Neural cell (in vitro differentiated cells): Measurements from ENCODE around the gene MGST3. TPM values are rescaled to one million over a fixed set of nuclear protein-coding genes. Genes with fewer than 3 reads are reported as not detected.

Experiments used
- H2AFZ ChIP-seq: fragments of 200-600, 300-800 bp; sonication (generic), shearing (Covaris generic); 2 replicates; pipeline ENCODE4 v1.6.0; 2014; ENCODE audit warnings: low read depth, mild to moderate bottlenecking, antibody characterized with exemption, low read length, moderate library complexity
- H3F3A ChIP-seq: fragments of 200-600 bp; shearing (Covaris generic); 2 replicates; pipeline ENCODE4 v1.6.1; 2016; ENCODE audit warnings: mild to moderate bottlenecking, moderate library complexity, mixed read lengths, antibody characterized with exemption, low read length; ENCODE audit not compliant: insufficient read depth, poor library complexity, severe bottlenecking
- H3K27ac ChIP-seq: fragments of 200-600, 300-800 bp; sonication (generic), shearing (Covaris generic); 2 replicates; pipeline ENCODE4 v1.5.1; 2014; ENCODE audit warnings: mild to moderate bottlenecking, low read length, moderate library complexity
- H3K27me3 ChIP-seq: fragments of 300-800, 200-600 bp; sonication (generic), shearing (Covaris generic); 2 replicates; pipeline ENCODE4 v1.6.0; 2014; ENCODE audit warnings: mild to moderate bottlenecking, low read depth, low read length, moderate library complexity; ENCODE audit not compliant: insufficient read depth
- H3K36me3 ChIP-seq: fragments of 300-800, 200-600 bp; sonication (generic), shearing (Covaris generic); 2 replicates; pipeline ENCODE4 v1.5.1; 2014; ENCODE audit warnings: mild to moderate bottlenecking, antibody characterized with exemption, low read length, moderate library complexity; ENCODE audit not compliant: insufficient read depth
- H3K4me2 ChIP-seq: fragments of 300-800, 200-600 bp; sonication (generic), shearing (Covaris generic); 2 replicates; pipeline ENCODE4 v1.6.0; 2014; ENCODE audit warnings: mild to moderate bottlenecking, low read length
- H3K4me3 ChIP-seq: fragments of 300-800, 200-600 bp; sonication (generic), shearing (Covaris generic); 2 replicates; pipeline ENCODE4 v1.5.1; 2014; ENCODE audit warnings: mild to moderate bottlenecking, low read length, moderate library complexity
- H3K79me2 ChIP-seq: fragments of 200-600 bp; shearing (Covaris generic); replicated peaks from 2 replicates; pipeline ENCODE4 v1.6.0; 2014; ENCODE audit warnings: mild to moderate bottlenecking, low read length, moderate library complexity; ENCODE audit not compliant: insufficient read depth
- H3K9ac ChIP-seq: fragments of 300-800, 200-600 bp; sonication (generic), shearing (Covaris generic); 2 replicates; pipeline ENCODE4 v1.6.1; 2016; ENCODE audit warnings: mild to moderate bottlenecking, low read length, mixed read lengths
- H3K9me2 ChIP-seq: fragments of 200-600 bp; shearing (Covaris generic); 2 replicates; pipeline ENCODE4 v1.6.1; 2016; ENCODE audit warnings: mild to moderate bottlenecking, low read length, mixed read lengths; ENCODE audit not compliant: insufficient read depth
- H3K9me3 ChIP-seq: fragments of 200-600, 300-800 bp; sonication (generic), shearing (Covaris generic); 2 replicates; pipeline ENCODE4 v1.6.1; 2016; ENCODE audit warnings: mild to moderate bottlenecking, mixed run types, low read length, moderate library complexity, mixed read lengths
- H4K20me1 ChIP-seq: fragments of 200-600 bp; shearing (Covaris generic); 2 replicates; pipeline ENCODE4 v1.6.1; 2016; ENCODE audit warnings: mild to moderate bottlenecking, mixed run types; ENCODE audit not compliant: insufficient read depth
- EP300 ChIP-seq: fragments of 450-650 bp; conservative IDR thresholded peaks from 2 replicates; pipeline ENCODE4 v1.6.1; 2014; ENCODE audit warnings: antibody characterized with exemption, mild to moderate bottlenecking, moderate library complexity; ENCODE audit not compliant: poor library complexity, severe bottlenecking
- EZH2 ChIP-seq: fragments of 200-600, 300-800 bp; shearing (Covaris generic), sonication (generic); IDR thresholded peaks from 2 replicates; pipeline ENCODE4 v1.6.1; 2014; ENCODE audit warnings: antibody characterized with exemption, low read length, borderline replicate concordance, mild to moderate bottlenecking; ENCODE audit not compliant: insufficient read depth, poor library complexity, severe bottlenecking
- MXI1 ChIP-seq: fragments of 450-650 bp; conservative IDR thresholded peaks from 2 replicates; pipeline ENCODE4 v1.6.1; 2014; ENCODE audit warnings: antibody characterized with exemption, mild to moderate bottlenecking; ENCODE audit not compliant: poor library complexity, severe bottlenecking
- POLR2AphosphoS5 ChIP-seq: IDR thresholded peaks from 2 replicates; pipeline ENCODE4 v1.6.1; 2012
- RAD21 ChIP-seq: fragments of 450-650 bp; conservative IDR thresholded peaks from 2 replicates; pipeline ENCODE4 v1.6.1; 2014; ENCODE audit warnings: antibody characterized with exemption, mild to moderate bottlenecking, moderate library complexity
- SMC3 ChIP-seq: fragments of 450-650 bp; conservative IDR thresholded peaks from 2 replicates; pipeline ENCODE4 v1.6.1; 2014; ENCODE audit warnings: antibody characterized with exemption, mild to moderate bottlenecking, moderate library complexity; ENCODE audit not compliant: poor library complexity
- TAF1 ChIP-seq: IDR thresholded peaks from 2 replicates; pipeline ENCODE4 v1.6.1; 2012; ENCODE audit warnings: low read depth
- polyA plus RNA-seq: library from polyadenylated mRNA; depleted of rRNA; stranded (reverse); fragments of >200 nt; gene quantifications from 2 replicates; pipeline ENCODE4 v1.2.3, GENCODE V29; 2014
- TF ChIP-seq, protein P1 (sequence below): fragments of 450-650 bp; IDR thresholded peaks from 2 replicates; pipeline ENCODE4 v1.5.1; 2014; ENCODE audit warnings: antibody characterized with exemption, mild to moderate bottlenecking, moderate library complexity; ENCODE audit not compliant: poor library complexity, severe bottlenecking
- TF ChIP-seq, protein P2 (sequence below): IDR thresholded peaks from 2 replicates; pipeline ENCODE4 v1.6.1; 2012; ENCODE audit warnings: borderline replicate concordance

The MGST3 gene
- polyA plus RNA-seq, 1 donor from 2014 or later, result 219 TPM

DNA sequence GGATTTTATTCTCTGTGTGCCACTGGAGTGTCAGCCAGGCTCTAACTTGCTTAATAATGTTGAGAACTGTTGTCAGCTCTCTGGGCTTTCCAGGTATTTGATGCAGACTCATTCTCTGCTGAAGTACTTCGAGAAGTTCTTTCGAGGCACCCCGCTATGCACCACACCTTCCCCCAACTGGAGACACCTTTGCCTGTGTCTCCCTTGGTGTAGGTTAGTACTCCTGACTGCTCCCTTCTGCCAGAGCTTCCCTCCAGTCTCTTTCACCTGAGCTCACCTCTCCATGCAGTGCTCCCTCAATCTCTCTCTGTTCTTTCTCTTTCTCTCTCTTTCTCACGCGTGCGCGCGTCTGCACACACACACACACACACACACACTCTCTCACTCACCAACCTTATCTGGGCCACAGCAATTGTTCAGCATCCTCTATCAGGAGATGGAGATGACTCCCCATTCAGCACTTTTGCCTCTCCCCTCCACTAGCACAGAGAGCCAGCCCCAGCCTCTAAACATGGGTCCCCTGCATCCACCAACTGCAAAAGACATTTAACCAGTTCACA, 14.0 kb upstream of the MGST3 start:
- H3K79me2 ChIP-seq, result no peaks in the 10 kb centered on the region
- H3K27me3 ChIP-seq, result no peaks in the 10 kb centered on the region
- TF ChIP-seq POLR2AphosphoS5 (no peak), MXI1 (no peak), EP300 (no peak), EZH2 (no peak), SMC3 (no peak), TAF1 (no peak), RAD21 (no peak)
- TF ChIP-seq, protein P1, sequence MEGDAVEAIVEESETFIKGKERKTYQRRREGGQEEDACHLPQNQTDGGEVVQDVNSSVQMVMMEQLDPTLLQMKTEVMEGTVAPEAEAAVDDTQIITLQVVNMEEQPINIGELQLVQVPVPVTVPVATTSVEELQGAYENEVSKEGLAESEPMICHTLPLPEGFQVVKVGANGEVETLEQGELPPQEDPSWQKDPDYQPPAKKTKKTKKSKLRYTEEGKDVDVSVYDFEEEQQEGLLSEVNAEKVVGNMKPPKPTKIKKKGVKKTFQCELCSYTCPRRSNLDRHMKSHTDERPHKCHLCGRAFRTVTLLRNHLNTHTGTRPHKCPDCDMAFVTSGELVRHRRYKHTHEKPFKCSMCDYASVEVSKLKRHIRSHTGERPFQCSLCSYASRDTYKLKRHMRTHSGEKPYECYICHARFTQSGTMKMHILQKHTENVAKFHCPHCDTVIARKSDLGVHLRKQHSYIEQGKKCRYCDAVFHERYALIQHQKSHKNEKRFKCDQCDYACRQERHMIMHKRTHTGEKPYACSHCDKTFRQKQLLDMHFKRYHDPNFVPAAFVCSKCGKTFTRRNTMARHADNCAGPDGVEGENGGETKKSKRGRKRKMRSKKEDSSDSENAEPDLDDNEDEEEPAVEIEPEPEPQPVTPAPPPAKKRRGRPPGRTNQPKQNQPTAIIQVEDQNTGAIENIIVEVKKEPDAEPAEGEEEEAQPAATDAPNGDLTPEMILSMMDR, result no peak
- TF ChIP-seq, protein P2, sequence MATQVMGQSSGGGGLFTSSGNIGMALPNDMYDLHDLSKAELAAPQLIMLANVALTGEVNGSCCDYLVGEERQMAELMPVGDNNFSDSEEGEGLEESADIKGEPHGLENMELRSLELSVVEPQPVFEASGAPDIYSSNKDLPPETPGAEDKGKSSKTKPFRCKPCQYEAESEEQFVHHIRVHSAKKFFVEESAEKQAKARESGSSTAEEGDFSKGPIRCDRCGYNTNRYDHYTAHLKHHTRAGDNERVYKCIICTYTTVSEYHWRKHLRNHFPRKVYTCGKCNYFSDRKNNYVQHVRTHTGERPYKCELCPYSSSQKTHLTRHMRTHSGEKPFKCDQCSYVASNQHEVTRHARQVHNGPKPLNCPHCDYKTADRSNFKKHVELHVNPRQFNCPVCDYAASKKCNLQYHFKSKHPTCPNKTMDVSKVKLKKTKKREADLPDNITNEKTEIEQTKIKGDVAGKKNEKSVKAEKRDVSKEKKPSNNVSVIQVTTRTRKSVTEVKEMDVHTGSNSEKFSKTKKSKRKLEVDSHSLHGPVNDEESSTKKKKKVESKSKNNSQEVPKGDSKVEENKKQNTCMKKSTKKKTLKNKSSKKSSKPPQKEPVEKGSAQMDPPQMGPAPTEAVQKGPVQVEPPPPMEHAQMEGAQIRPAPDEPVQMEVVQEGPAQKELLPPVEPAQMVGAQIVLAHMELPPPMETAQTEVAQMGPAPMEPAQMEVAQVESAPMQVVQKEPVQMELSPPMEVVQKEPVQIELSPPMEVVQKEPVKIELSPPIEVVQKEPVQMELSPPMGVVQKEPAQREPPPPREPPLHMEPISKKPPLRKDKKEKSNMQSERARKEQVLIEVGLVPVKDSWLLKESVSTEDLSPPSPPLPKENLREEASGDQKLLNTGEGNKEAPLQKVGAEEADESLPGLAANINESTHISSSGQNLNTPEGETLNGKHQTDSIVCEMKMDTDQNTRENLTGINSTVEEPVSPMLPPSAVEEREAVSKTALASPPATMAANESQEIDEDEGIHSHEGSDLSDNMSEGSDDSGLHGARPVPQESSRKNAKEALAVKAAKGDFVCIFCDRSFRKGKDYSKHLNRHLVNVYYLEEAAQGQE, result no peak
- no peaks in the 10 kb centered on the region for H3K36me3 ChIP-seq
- H2AFZ ChIP-seq, result no peak overlapping the region
- H4K20me1 ChIP-seq, result no peaks in the 10 kb centered on the region
- no peak overlapping the region for H3K4me3 ChIP-seq
- no peak overlapping the region for H3K27ac ChIP-seq
- H3K9ac ChIP-seq, result no peak overlapping the region
- no peak overlapping the region for H3K4me2 ChIP-seq
- H3F3A ChIP-seq, result no peaks in the 10 kb centered on the region
- H3K9me3 ChIP-seq, result no peaks in the 10 kb centered on the region
- H3K9me2 ChIP-seq, result no peaks in the 10 kb centered on the region

- no peak for TF ChIP-seq MXI1
- Histone ChIP-seq H3K36me3 (no peaks in the 10 kb centered on the region), H3K9me3 (no peaks in the 10 kb centered on the region), H3F3A (no peaks in the 10 kb centered on the region), H4K20me1 (no peaks in the 10 kb centered on the region), H3K27me3 (no peaks in the 10 kb centered on the region), H3K79me2 (no peaks in the 10 kb centered on the region), H3K9me2 (no peaks in the 10 kb centered on the region), H3K9ac (no peak overlapping the region), H2AFZ (no peak overlapping the region), H3K4me2 (no peak overlapping the region), H3K27ac (no peak overlapping the region), H3K4me3 (no peak overlapping the region)
Measured at GRCh38 chr1:165619647-165620151, 11.3 kb upstream of the MGST3 start.

DNA sequence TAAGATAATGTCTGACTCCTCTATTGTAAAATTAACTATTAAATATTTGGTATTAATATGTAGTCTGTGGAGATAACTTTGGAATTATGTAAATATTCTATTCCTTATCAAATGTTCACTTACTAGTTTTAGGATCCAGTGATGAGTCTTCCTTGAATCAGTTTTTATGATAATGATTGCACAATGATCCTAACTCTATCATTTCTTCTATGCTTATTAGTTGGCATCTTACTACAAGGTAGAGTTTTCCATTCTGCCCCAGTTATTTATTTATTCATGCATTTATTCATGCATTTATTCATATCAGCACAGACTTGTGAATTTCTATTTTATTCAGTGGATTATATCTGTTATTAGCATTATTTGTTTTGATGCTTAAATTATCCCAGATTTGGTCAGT, 7.4 kb upstream of the MGST3 start:
- H3K27me3 ChIP-seq, result no peaks in the 10 kb centered on the region
- H3K9me3 ChIP-seq, result no peaks in the 10 kb centered on the region
- no peaks in the 10 kb centered on the region for H3K36me3 ChIP-seq
- H3F3A ChIP-seq, result no peaks in the 10 kb centered on the region
- no peak overlapping the region for H3K27ac ChIP-seq
- no peaks in the 10 kb centered on the region for H4K20me1 ChIP-seq
- no peak overlapping the region for H3K9ac ChIP-seq
- H3K4me3 ChIP-seq, result no peak overlapping the region
- no peak overlapping the region for H2AFZ ChIP-seq
- H3K79me2 ChIP-seq, result no peaks in the 10 kb centered on the region
- H3K4me2 ChIP-seq, result no peak overlapping the region
- TF ChIP-seq EZH2 (no peak), RAD21 (no peak)
- no peaks in the 10 kb centered on the region for H3K9me2 ChIP-seq
